H1 (cell line): Measurements from ENCODE around the gene CHRNA4. TPM values are rescaled to one million over a fixed set of nuclear protein-coding genes. Genes with fewer than 3 reads are reported as not detected.

Source experiments
- CTCF ChIA-PET: fragments of 300-600 bp; sonication (Branson Sonifier 250); formaldehyde crosslinking; loops from one replicate; lab custom pipeline; 2021; ENCODE audit not compliant: partially characterized antibody; lab: Charles Lee
- POLR2A ChIA-PET: fragments of 300-600 bp; sonication (Branson Sonifier 250); formaldehyde crosslinking; loops from one replicate; lab custom pipeline; 2021; ENCODE audit warnings: inconsistent platforms; ENCODE audit not compliant: partially characterized antibody; lab: Charles Lee
- DNase-seq, 2 experiments: peaks; one replicate each; pipeline versions ENCODE4 v3.0.0 to v3.0.0-alpha.2; 2010 to 2022; ENCODE audit warnings: low spot score in 2 of 2, low read depth in 1 of 2, mixed read lengths in 1 of 2
- FAIRE-seq: peaks from 2 replicates; lab custom pipeline; 2011; peaks lifted over from hg19 to GRCh38; lab: Jason Lieb, UNC
- H2AFZ ChIP-seq: 2 replicates; pipeline ENCODE4 v1.8.1; 2012; ENCODE audit warnings: low read length, inconsistent platforms
- H2AK5ac ChIP-seq: 2 replicates; pipeline ENCODE4 v1.6.1; 2013; ENCODE audit warnings: low read depth, low read length
- H2BK120ac ChIP-seq: replicated peaks from 2 replicates; pipeline ENCODE3; 2013; ENCODE audit warnings: low read depth, low read length, inconsistent platforms
- H2BK12ac ChIP-seq: 2 replicates; pipeline ENCODE4 v1.6.1; 2013; ENCODE audit warnings: low read depth, low read length
- H2BK15ac ChIP-seq: 2 replicates; pipeline ENCODE4 v1.6.1; 2013; ENCODE audit warnings: low read length
- H2BK20ac ChIP-seq: 2 replicates; pipeline ENCODE4 v1.6.1; 2013; ENCODE audit warnings: low read length
- H2BK5ac ChIP-seq: 2 replicates; pipeline ENCODE4 v1.6.1; 2013; ENCODE audit warnings: low read depth, low read length
- H3K14ac ChIP-seq: 2 replicates; pipeline ENCODE4 v1.6.1; 2013; ENCODE audit warnings: inconsistent platforms; ENCODE audit not compliant: insufficient read length
- H3K18ac ChIP-seq: 2 replicates; pipeline ENCODE4 v1.6.1; 2013; ENCODE audit warnings: low read length; ENCODE audit errors: extremely low read depth
- H3K23ac ChIP-seq: 2 replicates; pipeline ENCODE4 v1.6.1; 2013; ENCODE audit warnings: inconsistent platforms; ENCODE audit not compliant: insufficient read length
- H3K23me2 ChIP-seq: 2 replicates; pipeline ENCODE4 v1.6.1; 2013; ENCODE audit warnings: low read depth, low read length
- H3K27ac ChIP-seq: 2 replicates; pipeline ENCODE4 v1.6.1; 2011; ENCODE audit warnings: low read depth, low read length, inconsistent platforms
- H3K27me3 ChIP-seq, 4 experiments: replicated peaks in 1 of 4; 1 replicate in 1 of 4; 2 replicates in 3 of 4; pipeline versions ENCODE4 v1.6.1 to v1.8.1; 2011 to 2013; ENCODE audit warnings: low read length in 3 of 4, mild to moderate bottlenecking in 3 of 4, inconsistent platforms in 2 of 4, mixed read lengths in 2 of 4, moderate library complexity in 1 of 4; ENCODE audit not compliant: control insufficient read depth in 3 of 4, insufficient read depth in 3 of 4; ENCODE audit errors: extremely low read depth in 1 of 4
- H3K36me3 ChIP-seq, 4 experiments: 2 replicates each; pipeline versions ENCODE4 v1.6.1 to v1.8.1; 2011 to 2013; ENCODE audit warnings: mild to moderate bottlenecking in 4 of 4, low read length in 3 of 4, moderate library complexity in 2 of 4, control low read depth in 1 of 4, inconsistent platforms in 1 of 4; ENCODE audit not compliant: insufficient read depth in 4 of 4, control insufficient read depth in 2 of 4
- H3K4ac ChIP-seq: replicated peaks from 2 replicates; pipeline ENCODE3; 2013; ENCODE audit warnings: low read length, low read depth, mixed read lengths, inconsistent platforms; ENCODE audit not compliant: insufficient read length
- H3K4me1 ChIP-seq, 4 experiments: replicated peaks in 1 of 4; 1 replicate in 1 of 4; 2 replicates in 3 of 4; pipeline versions ENCODE4 v1.6.1 to v1.8.1; 2011 to 2013; ENCODE audit warnings: low read length in 3 of 4, inconsistent platforms in 2 of 4, mixed read lengths in 1 of 4; ENCODE audit not compliant: insufficient read depth in 4 of 4, control insufficient read depth in 3 of 4
- H3K4me2 ChIP-seq, 2 experiments: 2 replicates each; pipeline versions ENCODE4 v1.6.1 to v1.8.1; 2011 to 2013; ENCODE audit warnings: low read depth in 2 of 2, low read length in 2 of 2, control low read depth in 1 of 2, inconsistent platforms in 1 of 2, mild to moderate bottlenecking in 1 of 2; ENCODE audit not compliant: insufficient read depth in 1 of 2
- H3K4me3 ChIP-seq, 4 experiments: fragments of 200-600, 300-600 bp in 1 of 4; sonication (generic), shearing (Covaris generic), sonication (Bioruptor Twin) in 1 of 4; 2 replicates each; pipeline versions ENCODE4 v1.5.1 to v1.8.1; 2011 to 2016; ENCODE audit warnings: low read length in 4 of 4, low read depth in 3 of 4, control low read depth in 2 of 4, inconsistent platforms in 2 of 4, mild to moderate bottlenecking in 2 of 4, mixed read lengths in 1 of 4, moderate library complexity in 1 of 4; ENCODE audit not compliant: insufficient read depth in 2 of 4; ENCODE audit errors: extremely low read depth in 1 of 4
- H3K56ac ChIP-seq: replicated peaks from 2 replicates; pipeline ENCODE3; 2013; ENCODE audit warnings: low read depth, mild to moderate bottlenecking, mixed read lengths, low read length, inconsistent platforms; ENCODE audit not compliant: insufficient read length
- H3K79me1 ChIP-seq: 2 replicates; pipeline ENCODE4 v1.6.1; 2013; ENCODE audit warnings: low read depth, low read length, control low read depth
- H3K79me2 ChIP-seq, 2 experiments: 2 replicates each; pipeline versions ENCODE4 v1.6.1 to v1.8.1; 2012 to 2013; ENCODE audit warnings: low read length in 2 of 2, mild to moderate bottlenecking in 2 of 2, inconsistent platforms in 1 of 2; ENCODE audit not compliant: insufficient read depth in 2 of 2, control insufficient read depth in 1 of 2
- H3K9ac ChIP-seq, 4 experiments: replicated peaks in 1 of 4; 1 replicate in 1 of 4; 2 replicates in 3 of 4; pipeline versions ENCODE4 v1.6.1 to v1.8.1; 2011 to 2013; ENCODE audit warnings: low read depth in 3 of 4, low read length in 3 of 4, control low read depth in 2 of 4, mild to moderate bottlenecking in 2 of 4, moderate library complexity in 2 of 4, inconsistent platforms in 1 of 4; ENCODE audit errors: extremely low read depth in 1 of 4
- H3K9me3 ChIP-seq, 2 experiments: 2 replicates each; pipeline versions ENCODE4 v1.6.1 to v1.8.1; 2012 to 2013; ENCODE audit warnings: mild to moderate bottlenecking in 2 of 2, moderate library complexity in 2 of 2, control low read depth in 1 of 2, inconsistent platforms in 1 of 2, low read depth in 1 of 2, low read length in 1 of 2, mixed read lengths in 1 of 2; ENCODE audit not compliant: insufficient read depth in 2 of 2
- H4K20me1 ChIP-seq, 2 experiments: replicated peaks in 1 of 2; 2 replicates each; pipeline versions ENCODE3 to v1.8.1; 2011 to 2013; ENCODE audit warnings: inconsistent platforms in 2 of 2, low read length in 2 of 2, mild to moderate bottlenecking in 1 of 2; ENCODE audit not compliant: insufficient read depth in 2 of 2, control insufficient read depth in 1 of 2
- H4K5ac ChIP-seq: 2 replicates; pipeline ENCODE4 v1.6.1; 2013; ENCODE audit warnings: low read length, low read depth, mixed read lengths, inconsistent platforms; ENCODE audit not compliant: insufficient read length
- H4K8ac ChIP-seq: 2 replicates; pipeline ENCODE4 v1.8.0; 2013; ENCODE audit warnings: mild to moderate bottlenecking, moderate library complexity, low read length, inconsistent platforms; ENCODE audit not compliant: insufficient read depth; ENCODE audit errors: extremely low read depth
- H4K91ac ChIP-seq: replicated peaks from 2 replicates; pipeline ENCODE3; 2013; ENCODE audit warnings: low read length, mixed read lengths, inconsistent platforms; ENCODE audit not compliant: insufficient read length
- BRCA1 ChIP-seq: IDR thresholded peaks from 2 replicates; pipeline ENCODE4 v1.6.1; 2012; ENCODE audit warnings: low read depth, low read length, improper control_type of control experiment
- CEBPB ChIP-seq: IDR thresholded peaks from 2 replicates; pipeline ENCODE4 v1.6.1; 2012; ENCODE audit warnings: low read depth, low read length
- E2F6 ChIP-seq: IDR thresholded peaks from 2 replicates; pipeline ENCODE4 v1.6.1; 2012; ENCODE audit warnings: inconsistent platforms
- KDM1A ChIP-seq: fragments of 200-600, 300-600 bp; sonication (generic); IDR thresholded peaks from 2 replicates; pipeline ENCODE4 v1.7.1; 2016; ENCODE audit warnings: mild to moderate bottlenecking, low read length, borderline replicate concordance
- MAFK ChIP-seq: IDR thresholded peaks from 2 replicates; pipeline ENCODE4 v1.6.1; 2012; ENCODE audit warnings: low read depth, mild to moderate bottlenecking, improper control_type of control experiment, low read length
- RBBP5 ChIP-seq: IDR thresholded peaks from 2 replicates; pipeline ENCODE4 v1.7.1; 2012; ENCODE audit warnings: low read depth, mild to moderate bottlenecking, inconsistent platforms, low read length, moderate library complexity, borderline replicate concordance
- RXRA ChIP-seq: IDR thresholded peaks from 2 replicates; pipeline ENCODE4 v1.6.1; 2011; ENCODE audit warnings: low read depth, mild to moderate bottlenecking, low read length, moderate library complexity; ENCODE audit not compliant: insufficient read depth
- SRF ChIP-seq: IDR thresholded peaks from 2 replicates; pipeline ENCODE4 v1.6.1; 2011; ENCODE audit warnings: mild to moderate bottlenecking, low read depth, low read length, moderate library complexity
- WGBS, 2 experiments: shearing (Covaris generic) in 1 of 2; methylation state at CpG; one replicate each; pipeline versions ENCODE4 v1.1.6 to v1.1.7; 2013 to 2015; ENCODE audit warnings: low lambda C conversion rate in 2 of 2, mixed read lengths in 2 of 2, inconsistent platforms in 1 of 2, low coverage in 1 of 2, missing lambda C conversion rate in 1 of 2; ENCODE audit not compliant: insufficient replicate concordance in 2 of 2, insufficient coverage in 1 of 2, insufficient read length in 1 of 2; ENCODE audit errors: extremely low coverage in 1 of 2, missing lambda C conversion rate in 1 of 2; 5-methylcytosine and 5-hydroxymethylcytosine counted together
- polyA plus RNA-seq, 7 experiments: library from polyadenylated mRNA; depleted of rRNA in 3 of 7; stranded (reverse) in 5 of 7; unstranded in 2 of 7; fragments of >200 nt in 5 of 7; fragments of 200-250 nt in 2 of 7; gene quantifications; 1 replicate in 5 of 7; 2 replicates in 1 of 7; 4 replicates in 1 of 7; pipeline versions ENCODE4 v1.2.1 to v1.2.3, GENCODE V29; 2011 to 2013; ENCODE audit warnings: missing spikeins in 2 of 7, mixed read lengths in 2 of 7
- total RNA-seq: library from RNA; stranded (reverse); fragmentation: NEBNext Ultra II Directional; extraction: Animal tissue kit (Norgen Biotek cat#: 25700); gene quantifications from 2 replicates; pipeline ENCODE4 v1.2.1, GENCODE V29; 2021
- TF ChIP-seq, protein P1 (sequence below): IDR thresholded peaks from 2 replicates; pipeline ENCODE4 v1.6.1; 2012; ENCODE audit warnings: inconsistent platforms
- TF ChIP-seq, protein P2 (sequence below): IDR thresholded peaks from 2 replicates; pipeline ENCODE4 v1.6.1; 2012; ENCODE audit warnings: low read length, inconsistent platforms

CHRNA4 gene
- total and polyA plus RNA-seq, 2 of the 8 experiments (the other 6 are each of a cell fraction or from before 2014, with no cell fraction given) = 4.3 to 5.7 TPM

DNA sequence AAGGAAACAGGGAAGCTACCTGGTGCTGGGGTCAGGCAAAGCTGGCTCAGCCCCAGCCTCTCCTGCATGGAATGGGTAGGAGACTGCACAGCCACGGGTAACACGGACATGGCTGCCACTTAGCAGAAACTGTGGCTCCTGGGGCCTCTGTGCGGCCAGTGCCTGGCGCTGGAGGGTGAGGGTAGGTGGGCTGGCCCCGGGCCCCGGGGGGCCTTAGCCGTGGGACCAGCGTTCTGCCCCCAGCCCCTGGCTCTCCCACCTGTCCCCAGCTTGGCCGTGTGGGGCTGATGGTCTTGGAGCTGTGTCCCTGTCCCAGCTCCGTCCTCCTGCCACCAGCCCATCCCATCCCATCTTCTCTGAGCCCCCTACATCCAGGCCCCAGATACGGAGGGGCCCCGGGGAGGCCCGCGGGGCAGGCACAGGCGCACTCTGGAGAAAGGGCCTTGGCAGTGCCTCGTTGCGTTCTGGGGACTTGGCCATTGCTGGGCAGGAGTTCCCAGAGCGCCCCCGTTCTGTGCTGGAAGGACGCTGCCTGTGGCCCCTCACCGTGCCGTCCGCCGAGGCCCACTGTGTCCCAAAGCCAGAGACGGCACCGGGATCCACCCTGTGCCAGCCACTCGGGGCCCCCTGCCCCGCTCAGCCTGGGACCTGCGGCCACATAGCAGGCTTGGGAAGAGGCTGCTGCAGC is 12.2 kb downstream of the CHRNA4 start:
- H2BK12ac ChIP-seq = no peak overlapping the region
- H3K27me3 ChIP-seq = no peaks in the 10 kb centered on the region
- H2BK5ac ChIP-seq = no peak overlapping the region
- H3K56ac ChIP-seq = no peak overlapping the region
- no peak overlapping the region for H4K8ac ChIP-seq
- H3K14ac ChIP-seq = no peak overlapping the region
- POLR2A ChIA-PET = interaction anchor here (0.6 kb wide), 1 partner anchor 69 kb away, joined by 3 read pairs; no protein-coding TSS in a partner anchor
- H3K36me3 ChIP-seq = no peaks in the 10 kb centered on the region
- peaks cover 0 to 2% of the 10 kb centered on the region in 2 experiments for H4K20me1 ChIP-seq
- H3K23me2 ChIP-seq = no peaks in the 10 kb centered on the region
- H3K79me2 ChIP-seq = no peaks in the 10 kb centered on the region
- H2BK15ac ChIP-seq = no peak overlapping the region
- H4K91ac ChIP-seq = no peak overlapping the region
- H2BK120ac ChIP-seq = no peak overlapping the region
- FAIRE-seq (no peak), DNase-seq (no peak)
- H2BK20ac ChIP-seq = no peak overlapping the region
- H3K27ac ChIP-seq = no peak overlapping the region; the same call in 1 of the 2 replicates
- no peak overlapping the region for H3K18ac ChIP-seq
- H4K5ac ChIP-seq = no peak overlapping the region
- H3K4ac ChIP-seq = no peak overlapping the region
- no peaks in the 10 kb centered on the region for H3K79me1 ChIP-seq
- H3K4me3 ChIP-seq = no peak overlapping the region
- peaks cover 0 to 11% (median 8%) of the 10 kb centered on the region in 4 experiments; a peak in 5 of 7 replicates for H3K4me1 ChIP-seq
- no peak overlapping the region for H2AK5ac ChIP-seq
- CTCF ChIA-PET = interaction anchor here (0.8 to 5.0 kb wide), 7 partner anchors 14 to 125 kb away, joined by 3 to 33 read pairs (median 4); no protein-coding TSS in a partner anchor
- H3K23ac ChIP-seq = no peak overlapping the region
- H3K9me3 ChIP-seq = peaks cover 0 to 8% of the 10 kb centered on the region in 2 experiments; a peak in 2 of 4 replicates
- H2AFZ ChIP-seq = no peak overlapping the region
- no peak overlapping the region for H3K9ac ChIP-seq
- WGBS, 2 experiments = 90% methylated on average over 24 of the region's 29 CpGs; no CpG with 5 or more reads in 1 of the 2 experiments
- H3K4me2 ChIP-seq = no peak overlapping the region
- TF ChIP-seq, protein P1, sequence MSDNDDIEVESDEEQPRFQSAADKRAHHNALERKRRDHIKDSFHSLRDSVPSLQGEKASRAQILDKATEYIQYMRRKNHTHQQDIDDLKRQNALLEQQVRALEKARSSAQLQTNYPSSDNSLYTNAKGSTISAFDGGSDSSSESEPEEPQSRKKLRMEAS = no peak
- no peak for TF ChIP-seq MAFK
- no peak for TF ChIP-seq CEBPB
- TF ChIP-seq, protein P2, sequence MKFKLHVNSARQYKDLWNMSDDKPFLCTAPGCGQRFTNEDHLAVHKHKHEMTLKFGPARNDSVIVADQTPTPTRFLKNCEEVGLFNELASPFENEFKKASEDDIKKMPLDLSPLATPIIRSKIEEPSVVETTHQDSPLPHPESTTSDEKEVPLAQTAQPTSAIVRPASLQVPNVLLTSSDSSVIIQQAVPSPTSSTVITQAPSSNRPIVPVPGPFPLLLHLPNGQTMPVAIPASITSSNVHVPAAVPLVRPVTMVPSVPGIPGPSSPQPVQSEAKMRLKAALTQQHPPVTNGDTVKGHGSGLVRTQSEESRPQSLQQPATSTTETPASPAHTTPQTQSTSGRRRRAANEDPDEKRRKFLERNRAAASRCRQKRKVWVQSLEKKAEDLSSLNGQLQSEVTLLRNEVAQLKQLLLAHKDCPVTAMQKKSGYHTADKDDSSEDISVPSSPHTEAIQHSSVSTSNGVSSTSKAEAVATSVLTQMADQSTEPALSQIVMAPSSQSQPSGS = no peak
- no peak for TF ChIP-seq RBBP5
- no peak for TF ChIP-seq E2F6
- TF ChIP-seq BRCA1 = no peak
- TF ChIP-seq KDM1A = no peak
- TF ChIP-seq SRF = no peak
- TF ChIP-seq RXRA = no peak
